OCI-LY7 (cell line): ENCODE data around the gene RNF213. TPM values are rescaled to one million over a fixed set of nuclear protein-coding genes. Genes with fewer than 3 reads are reported as not detected.
"Not testable (repeated sequence)": the region's sequence is repeated elsewhere in the genome, so short reads cannot be mapped to it uniquely, and the experiment has no call there.

Experiments used
- BruUV-seq: library from RNA; stranded (reverse); fragments of 400-500 nt; replicated peaks from 2 replicates; lab custom pipeline; 2021; lab: Mats Ljungman, UMichigan
- CTCF ChIA-PET: fragments of 300-600 bp; sonication (Branson Sonifier 250); formaldehyde crosslinking; loops from one replicate; lab custom pipeline; 2022; ENCODE audit warnings: antibody characterized with exemption; ENCODE audit not compliant: unreplicated experiment; lab: Charles Lee
- POLR2A ChIA-PET: fragments of 300-600 bp; sonication (Branson Sonifier 250); formaldehyde crosslinking; loops from one replicate; lab custom pipeline; 2022; ENCODE audit warnings: antibody characterized with exemption; lab: Charles Lee
- DNase-seq: peaks from one replicate; pipeline ENCODE4 v3.0.0-alpha.2; 2015; ENCODE audit warnings: low spot score
- H2AFZ ChIP-seq: fragments of 200-600 bp; sonication (generic), shearing (Covaris generic); 2 replicates; pipeline ENCODE4 v1.6.1; 2014; ENCODE audit warnings: mild to moderate bottlenecking, antibody characterized with exemption, low read length, moderate library complexity
- H3K27ac ChIP-seq: fragments of 200-600 bp; sonication (generic); 2 replicates; pipeline ENCODE4 v1.5.1; 2014; ENCODE audit warnings: mixed run types, low read depth, mild to moderate bottlenecking, moderate library complexity, low read length, inconsistent platforms; ENCODE audit not compliant: poor library complexity, severe bottlenecking
- H3K36me3 ChIP-seq: fragments of 200-600 bp; sonication (generic); 2 replicates; pipeline ENCODE4 v1.6.1; 2014; ENCODE audit warnings: mild to moderate bottlenecking, antibody characterized with exemption, low read length, moderate library complexity, mixed read lengths; ENCODE audit not compliant: insufficient read depth
- H3K4me1 ChIP-seq: fragments of 200-600 bp; sonication (generic); 2 replicates; pipeline ENCODE4 v1.5.1; 2014; ENCODE audit warnings: mild to moderate bottlenecking, low read length; ENCODE audit not compliant: insufficient read depth, poor library complexity, severe bottlenecking
- H3K4me2 ChIP-seq: fragments of 200-600 bp; sonication (generic); 2 replicates; pipeline ENCODE4 v1.6.1; 2014; ENCODE audit warnings: mild to moderate bottlenecking, low read length
- H3K4me3 ChIP-seq: fragments of 200-600 bp; sonication (generic); 2 replicates; pipeline ENCODE4 v1.5.1; 2014; ENCODE audit warnings: mild to moderate bottlenecking, low read depth, low read length; ENCODE audit not compliant: poor library complexity, severe bottlenecking
- H3K79me2 ChIP-seq: fragments of 200-600 bp; sonication (generic); 2 replicates; pipeline ENCODE4 v1.6.1; 2016; ENCODE audit warnings: low read depth, mild to moderate bottlenecking, low read length, moderate library complexity, mixed read lengths; ENCODE audit not compliant: insufficient read depth
- H3K9me2 ChIP-seq: fragments of 200-600 bp; sonication (generic); 2 replicates; pipeline ENCODE4 v1.6.1; 2016; ENCODE audit warnings: mild to moderate bottlenecking, low read length, mixed read lengths; ENCODE audit not compliant: insufficient read depth
- H3K9me3 ChIP-seq: fragments of 200-600 bp; sonication (generic); 2 replicates; pipeline ENCODE4 v1.6.1; 2014; ENCODE audit warnings: mild to moderate bottlenecking, mixed run types, low read length, mixed read lengths
- H4K20me1 ChIP-seq: fragments of 200-600 bp; sonication (generic); 2 replicates; pipeline ENCODE4 v1.6.1; 2014; ENCODE audit warnings: mild to moderate bottlenecking, antibody characterized with exemption, low read length, moderate library complexity, mixed read lengths; ENCODE audit not compliant: insufficient read depth
- EZH2phosphoT487 ChIP-seq: fragments of 200-600 bp; sonication (generic); IDR thresholded peaks from 2 replicates; pipeline ENCODE4 v1.6.1; 2018; ENCODE audit warnings: low read depth, borderline replicate concordance, mild to moderate bottlenecking, mixed run types, antibody characterized with exemption, low read length, moderate library complexity, mixed read lengths
- intact Hi-C: fragments of 100-400 bp; cut with micrococcal nuclease; formaldehyde crosslinking; loops from one replicate; pipeline ENCODE4 v1.10.0; 2022; ENCODE audit not compliant: unreplicated experiment
- total RNA-seq, 2 experiments: library from RNA; depleted of rRNA in 1 of 2; stranded (reverse); fragments of >200 nt in 1 of 2; shearing (Covaris generic) in 1 of 2; gene quantifications; 2 replicates each; pipeline ENCODE4 v1.2.3, GENCODE V29; 2014 to 2022
- TF ChIP-seq, protein P1 (sequence below): fragments of 200-600 bp; sonication (generic); conservative IDR thresholded peaks from 2 replicates; pipeline ENCODE4 v1.5.1; 2014; ENCODE audit warnings: mild to moderate bottlenecking, antibody characterized with exemption, low read length, moderate library complexity, mixed read lengths

The RNF213 gene
- total RNA-seq, 2 experiments from 2014 or later, result 58.8 to 68.6 TPM

GRCh38 chr17:80397034-80397387, 136.4 kb downstream of the RNF213 start:
- CTCF ChIA-PET, result no interaction called here
- Histone ChIP-seq H3K4me1 (peaks cover 9% of the 10 kb centered on the region), H2AFZ (no peak overlapping the region), H3K27ac (no peak overlapping the region), H3K9me2 (no peaks in the 10 kb centered on the region), H3K79me2 (no peaks in the 10 kb centered on the region), H3K4me2 (no peak overlapping the region), H3K9me3 (no peaks in the 10 kb centered on the region), H3K4me3 (no peak overlapping the region), H4K20me1 (no peaks in the 10 kb centered on the region), H3K36me3 (no peaks in the 10 kb centered on the region)
- no peak for DNase-seq
- POLR2A ChIA-PET, result no interaction called here
- intact Hi-C loops, result no loop called here
- TF ChIP-seq, protein P1, sequence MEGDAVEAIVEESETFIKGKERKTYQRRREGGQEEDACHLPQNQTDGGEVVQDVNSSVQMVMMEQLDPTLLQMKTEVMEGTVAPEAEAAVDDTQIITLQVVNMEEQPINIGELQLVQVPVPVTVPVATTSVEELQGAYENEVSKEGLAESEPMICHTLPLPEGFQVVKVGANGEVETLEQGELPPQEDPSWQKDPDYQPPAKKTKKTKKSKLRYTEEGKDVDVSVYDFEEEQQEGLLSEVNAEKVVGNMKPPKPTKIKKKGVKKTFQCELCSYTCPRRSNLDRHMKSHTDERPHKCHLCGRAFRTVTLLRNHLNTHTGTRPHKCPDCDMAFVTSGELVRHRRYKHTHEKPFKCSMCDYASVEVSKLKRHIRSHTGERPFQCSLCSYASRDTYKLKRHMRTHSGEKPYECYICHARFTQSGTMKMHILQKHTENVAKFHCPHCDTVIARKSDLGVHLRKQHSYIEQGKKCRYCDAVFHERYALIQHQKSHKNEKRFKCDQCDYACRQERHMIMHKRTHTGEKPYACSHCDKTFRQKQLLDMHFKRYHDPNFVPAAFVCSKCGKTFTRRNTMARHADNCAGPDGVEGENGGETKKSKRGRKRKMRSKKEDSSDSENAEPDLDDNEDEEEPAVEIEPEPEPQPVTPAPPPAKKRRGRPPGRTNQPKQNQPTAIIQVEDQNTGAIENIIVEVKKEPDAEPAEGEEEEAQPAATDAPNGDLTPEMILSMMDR, result no peak
- BruUV-seq, result no TSS peak

GRCh38 chr17:80397686-80398085, 137.0 kb downstream of the RNF213 start:
- no peak for TF ChIP-seq EZH2phosphoT487
- TF ChIP-seq, protein P1, result no peak
- POLR2A ChIA-PET, result no interaction called here

GRCh38 chr17:80401086-80401485, 140.4 kb downstream of the RNF213 start:
- BruUV-seq, result not testable (repeated sequence)

More at GRCh38 chr17:80397686-80398085, 137.0 kb downstream of the RNF213 start:
- Histone ChIP-seq H3K4me1 (peaks cover 9% of the 10 kb centered on the region), H3K36me3 (no peaks in the 10 kb centered on the region), H3K4me2 (no peak overlapping the region), H3K27ac (no peak overlapping the region), H3K9me3 (no peaks in the 10 kb centered on the region), H3K79me2 (no peaks in the 10 kb centered on the region), H3K9me2 (no peaks in the 10 kb centered on the region), H2AFZ (no peak overlapping the region), H3K4me3 (no peak overlapping the region), H4K20me1 (no peaks in the 10 kb centered on the region)
- intact Hi-C loops, result no loop called here
- no peak for DNase-seq
- CTCF ChIA-PET, result no interaction called here
- BruUV-seq, result no TSS peak

DNA sequence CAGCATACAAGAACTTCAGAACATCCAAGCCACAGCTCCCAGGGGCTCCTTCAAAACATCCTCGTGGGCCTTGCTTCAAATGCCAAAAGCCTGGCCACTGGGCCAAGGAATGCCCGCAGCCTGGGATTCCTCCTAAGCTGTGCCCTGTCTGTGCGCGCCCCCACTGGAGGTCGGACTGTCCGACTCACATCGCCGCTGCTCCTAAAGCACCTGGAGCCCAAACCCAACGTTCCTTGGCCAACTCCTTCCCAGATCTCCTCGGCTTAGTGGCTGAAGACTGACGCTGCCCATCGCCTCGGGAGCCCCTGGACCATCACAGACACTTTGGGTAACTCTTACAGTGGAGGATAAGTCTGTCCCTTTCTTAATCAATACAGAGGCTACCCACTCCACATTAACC, 141.4 kb downstream of the RNF213 start:
- DNase-seq, H3K4me2 ChIP-seq, BruUV-seq, H3K9me2 ChIP-seq, H2AFZ ChIP-seq, H4K20me1 ChIP-seq, H3K36me3 ChIP-seq, H3K27ac ChIP-seq, H3K4me1 ChIP-seq, H3K79me2 ChIP-seq, intact Hi-C loops, H3K4me3 ChIP-seq, CTCF ChIA-PET, H3K9me3 ChIP-seq, POLR2A ChIA-PET: not testable (repeated sequence)

More at GRCh38 chr17:80401086-80401485, 140.4 kb downstream of the RNF213 start:
- POLR2A ChIA-PET, H3K4me1 ChIP-seq, H4K20me1 ChIP-seq, H3K4me2 ChIP-seq, H2AFZ ChIP-seq, DNase-seq, H3K9me3 ChIP-seq, CTCF ChIA-PET, intact Hi-C loops, H3K9me2 ChIP-seq, H3K27ac ChIP-seq, H3K4me3 ChIP-seq, H3K36me3 ChIP-seq, H3K79me2 ChIP-seq: not testable (repeated sequence)
